ENCODE results near the gene HK2. TPM values are rescaled to one million over a fixed set of nuclear protein-coding genes. Genes with fewer than 3 reads are reported as not detected.

The HK2 gene
- total RNA-seq, 1 donor from 2014 or later = 46.7 TPM

GRCh38 chr2:74886811-74887210, 52.9 kb downstream of the HK2 start:
- H4K20me1 ChIP-seq (ENCODE audit: insufficient read depth, low read length) = no peaks in the 10 kb centered on the region
- H3K27ac Mint-ChIP-seq (ENCODE audit: unreplicated experiment) = peak overlapping the region; percentile 6
- no peaks in the 10 kb centered on the region for H3K27me3 ChIP-seq (ENCODE audit: insufficient read depth, low read length)
- H3K9ac ChIP-seq (ENCODE audit: low read length) = no peak overlapping the region
- no peak overlapping the region for H3K4me3 Mint-ChIP-seq (ENCODE audit: unreplicated experiment)
- peaks cover 12% of the 10 kb centered on the region for H3K36me3 ChIP-seq (ENCODE audit: insufficient read depth, low read length)
- H3K36me3 Mint-ChIP-seq (ENCODE audit: low read depth, unreplicated experiment) = peaks cover 51% of the 10 kb centered on the region
- H3K4me2 ChIP-seq (ENCODE audit: low read length) = no peak overlapping the region
- H3K27ac ChIP-seq (ENCODE audit: low read depth, low read length) = no peak overlapping the region
- H3K4me1 ChIP-seq (ENCODE audit: insufficient read depth, low read length) = peaks cover 10% of the 10 kb centered on the region
- FAIRE-seq (peak; percentile 13), DNase-seq (ENCODE audit: low read depth) (no peak)
- no peak overlapping the region for H3K4me3 ChIP-seq (ENCODE audit: insufficient read depth, low read depth, low read length)
- no peaks in the 10 kb centered on the region for H3K79me2 ChIP-seq (ENCODE audit: insufficient read depth, low read length)
- no peak overlapping the region for H2AFZ ChIP-seq (ENCODE audit: low read depth, low read length)
- TF ChIP-seq CTCF (IDR thresholded peaks at IDR 0.05; ENCODE audit: insufficient read depth, low read depth, low read length) = no peak
- TF ChIP-seq EZH2 (IDR thresholded peaks at IDR 0.05; ENCODE audit: insufficient read depth, low read length) = no peak
- H3K4me1 Mint-ChIP-seq (ENCODE audit: low read depth, unreplicated experiment) = peaks cover 20% of the 10 kb centered on the region
- H3K27me3 Mint-ChIP-seq (ENCODE audit: low read depth, unreplicated experiment) = no peaks in the 10 kb centered on the region
- H3K9me3 ChIP-seq (ENCODE audit: insufficient read depth, low read depth, low read length) = no peaks in the 10 kb centered on the region
- H3K9me3 Mint-ChIP-seq (ENCODE audit: unreplicated experiment) = peaks cover 1% of the 10 kb centered on the region

- H3K36me3 ChIP-seq (ENCODE audit: insufficient read depth, low read length) = peaks cover 12% of the 10 kb centered on the region
Measured at GRCh38 chr2:74887445-74887951, 53.6 kb downstream of the HK2 start.

More at GRCh38 chr2:74887445-74887951, 53.6 kb downstream of the HK2 start:
- H3K36me3 Mint-ChIP-seq (ENCODE audit: low read depth, unreplicated experiment) = peaks cover 49% of the 10 kb centered on the region
- no peak overlapping the region for H3K9ac ChIP-seq (ENCODE audit: low read length)
- H3K9me3 ChIP-seq (ENCODE audit: insufficient read depth, low read depth, low read length) = no peaks in the 10 kb centered on the region
- peaks cover 10% of the 10 kb centered on the region for H3K4me1 ChIP-seq (ENCODE audit: insufficient read depth, low read length)
- no peaks in the 10 kb centered on the region for H3K27me3 Mint-ChIP-seq (ENCODE audit: low read depth, unreplicated experiment)
- H2AFZ ChIP-seq (ENCODE audit: low read depth, low read length) = no peak overlapping the region
- peak overlapping the region; percentile 60 for H3K27ac Mint-ChIP-seq (ENCODE audit: unreplicated experiment)
- no peak overlapping the region for H3K4me3 Mint-ChIP-seq (ENCODE audit: unreplicated experiment)
- H3K4me2 ChIP-seq (ENCODE audit: low read length) = peak overlapping the region; percentile 13
- TF ChIP-seq CTCF (IDR thresholded peaks at IDR 0.05; ENCODE audit: insufficient read depth, low read depth, low read length) = no peak
- no peak for TF ChIP-seq EZH2 (IDR thresholded peaks at IDR 0.05; ENCODE audit: insufficient read depth, low read length)
- H4K20me1 ChIP-seq (ENCODE audit: insufficient read depth, low read length) = no peaks in the 10 kb centered on the region
- FAIRE-seq = no peak
- no peaks in the 10 kb centered on the region for H3K27me3 ChIP-seq (ENCODE audit: insufficient read depth, low read length)
- DNase-seq (ENCODE audit: low read depth) = peak; percentile 20
- H3K79me2 ChIP-seq (ENCODE audit: insufficient read depth, low read length) = no peaks in the 10 kb centered on the region
- no peak overlapping the region for H3K27ac ChIP-seq (ENCODE audit: low read depth, low read length)
- H3K9me3 Mint-ChIP-seq (ENCODE audit: unreplicated experiment) = peaks cover 1% of the 10 kb centered on the region
- H3K4me3 ChIP-seq (ENCODE audit: insufficient read depth, low read depth, low read length) = no peak overlapping the region
- H3K4me1 Mint-ChIP-seq (ENCODE audit: low read depth, unreplicated experiment) = peaks cover 23% of the 10 kb centered on the region
